ENCODE measurements around the gene FYCO1.

FYCO1 gene

DNA sequence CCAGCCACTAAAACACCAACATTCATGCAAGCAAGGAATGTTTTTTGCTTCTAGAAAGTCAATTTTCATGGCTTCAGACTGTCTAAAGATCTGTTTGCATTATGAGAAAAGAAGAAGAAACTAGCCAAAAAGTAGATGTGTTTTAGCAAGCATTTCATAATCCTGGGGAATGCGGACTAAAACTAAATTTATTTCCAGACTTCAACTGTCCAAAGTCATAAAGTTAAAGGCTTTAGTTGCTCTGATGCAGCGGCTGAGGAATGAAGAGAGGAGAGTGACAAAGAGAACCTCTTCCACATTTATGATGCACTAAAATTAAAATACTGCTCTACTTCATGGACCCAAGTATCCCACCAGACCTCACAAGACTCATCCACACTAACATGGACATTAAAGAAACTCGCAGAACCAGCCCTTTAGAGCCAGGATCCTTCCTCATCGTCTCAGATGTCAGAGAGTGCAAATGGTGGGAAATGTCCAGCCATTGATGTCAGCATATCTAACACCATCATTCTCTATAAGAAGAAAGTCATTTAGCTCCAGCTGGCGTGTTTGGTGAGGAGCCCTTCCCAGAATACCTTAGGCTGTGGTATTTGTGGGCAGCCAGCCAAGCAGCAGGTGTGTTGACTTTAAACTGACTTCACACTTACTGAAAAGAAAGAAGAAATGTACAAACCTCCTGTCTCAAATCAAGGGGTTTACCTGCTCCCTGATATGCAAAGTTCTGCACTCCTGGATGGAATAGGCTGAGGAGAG is 17.4 kb downstream of the FYCO1 start:
- DNase-seq (ENCODE audit: low spot score): no peak
- in situ Hi-C loops (cut with MboI; ENCODE audit: low pct_unique_long_range_greater_than_20kb, low sequenced_read_pairs, unreplicated experiment): no loop called here
- no peak for TF ChIP-seq CTCF (IDR thresholded peaks at IDR 0.05; ENCODE audit: extremely low read depth, insufficient read depth, missing control alignments)

- in situ Hi-C loops (cut with MboI; ENCODE audit: low pct_unique_long_range_greater_than_20kb, low sequenced_read_pairs, unreplicated experiment): no loop called here
- DNase-seq (ENCODE audit: low spot score): no peak
- no peak for TF ChIP-seq CTCF (IDR thresholded peaks at IDR 0.05; ENCODE audit: extremely low read depth, insufficient read depth, missing control alignments)
Measured at GRCh38 chr3:45976191-45977091, 19.2 kb downstream of the FYCO1 start.

DNA sequence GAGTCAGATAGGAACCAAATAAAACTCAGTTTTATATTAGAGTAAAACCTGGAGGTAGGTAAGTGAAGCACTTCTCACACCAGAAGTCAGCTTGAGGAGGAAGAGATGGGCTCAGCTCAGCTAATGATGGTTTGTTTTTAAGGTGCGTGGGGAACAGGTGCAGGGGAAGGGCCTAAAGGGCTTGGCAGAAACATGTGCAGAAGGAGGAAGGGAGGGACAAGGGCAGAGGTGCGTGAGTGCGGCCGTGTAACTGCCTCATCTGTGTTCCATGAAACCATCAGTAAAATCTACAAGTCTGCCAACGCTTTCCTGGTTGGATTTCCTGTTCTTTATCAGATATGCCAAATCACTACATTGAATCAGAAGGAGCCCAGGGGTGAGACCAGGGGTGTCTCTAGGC is 19.9 kb downstream of the FYCO1 start:
- in situ Hi-C loops (cut with MboI; ENCODE audit: low pct_unique_long_range_greater_than_20kb, low sequenced_read_pairs, unreplicated experiment): no loop called here
- TF ChIP-seq CTCF (IDR thresholded peaks at IDR 0.05; ENCODE audit: extremely low read depth, insufficient read depth, missing control alignments): no peak
- no peak for DNase-seq (ENCODE audit: low spot score)

- in situ Hi-C loops (cut with MboI; ENCODE audit: low pct_unique_long_range_greater_than_20kb, low sequenced_read_pairs, unreplicated experiment): no loop called here
- DNase-seq (ENCODE audit: low spot score): no peak
- TF ChIP-seq CTCF (IDR thresholded peaks at IDR 0.05; ENCODE audit: extremely low read depth, insufficient read depth, missing control alignments): no peak
Measured at GRCh38 chr3:45974686-45975085, 20.9 kb downstream of the FYCO1 start.

- no peak for DNase-seq (ENCODE audit: low spot score)
- TF ChIP-seq CTCF (IDR thresholded peaks at IDR 0.05; ENCODE audit: extremely low read depth, insufficient read depth, missing control alignments): no peak
- in situ Hi-C loops (cut with MboI; ENCODE audit: low pct_unique_long_range_greater_than_20kb, low sequenced_read_pairs, unreplicated experiment): no loop called here
Measured at GRCh38 chr3:45972534-45973402, 22.9 kb downstream of the FYCO1 start.

DNA sequence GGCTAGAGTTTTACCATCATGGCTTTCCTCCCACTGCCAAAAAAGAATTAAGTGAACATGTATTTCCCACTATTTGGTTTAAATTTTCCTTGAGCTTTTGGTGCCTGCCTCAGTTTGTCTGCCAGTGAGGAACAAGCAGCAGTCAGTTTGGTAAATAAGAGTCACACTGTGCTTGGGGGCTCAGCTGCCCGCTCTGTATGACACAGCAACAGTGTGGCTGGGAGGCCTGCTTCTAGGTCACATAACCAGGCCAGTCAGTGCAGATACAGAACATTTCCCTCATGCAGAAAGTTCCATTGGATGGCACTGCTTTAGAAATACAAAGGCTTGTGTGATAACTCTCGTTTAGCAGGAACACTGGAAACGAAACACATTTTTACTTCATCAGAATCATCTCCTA is 25.7 kb downstream of the FYCO1 start:
- in situ Hi-C loops (cut with MboI; ENCODE audit: low pct_unique_long_range_greater_than_20kb, low sequenced_read_pairs, unreplicated experiment): no loop called here
- DNase-seq (ENCODE audit: low spot score): no peak

More for the DNA sequence above, 25.7 kb downstream of the FYCO1 start:
- no peak for TF ChIP-seq CTCF (IDR thresholded peaks at IDR 0.05; ENCODE audit: extremely low read depth, insufficient read depth, missing control alignments)

Measured in GM13977 (cell line).